K562 (cell line): Measurements from ENCODE around the gene HYOU1. TPM values are rescaled to one million over a fixed set of nuclear protein-coding genes. Genes with fewer than 3 reads are reported as not detected.
A peak's percentile ranks its signal among the peaks of the same experiment; 100 is the strongest.

ENCODE experiments used
- ATAC-seq: fragments of 200-7000 bp; cut with Tn5 transposase; 3 replicates; pipeline ENCODE4 v1.9.1; 2020; ENCODE audit warnings: moderate library complexity
- BruUV-seq: library from RNA; stranded (reverse); fragments of 400-500 nt; replicated peaks from 2 replicates; lab custom pipeline; 2021; lab: Mats Ljungman, UMichigan
- CTCF ChIA-PET: fragments of 300-600 bp; formaldehyde crosslinking; extraction: SDS; loops from one replicate; lab custom pipeline; 2021; ENCODE audit warnings: low intra/inter-chr PET ratio; lab: Yijun Ruan, JAX
- POLR2A ChIA-PET: fragments of 300-600, 350-650 bp; sonication (Branson Sonifier 250); formaldehyde crosslinking; extraction: SDS; loops from one replicate; lab custom pipeline; 2021; ENCODE audit warnings: antibody characterized with exemption, inconsistent platforms; lab: Yijun Ruan, JAX
- DNase-seq, 4 experiments: peaks; one replicate each; pipeline versions ENCODE4 v3.0.0 to v3.0.0-alpha.2; 2011 to 2018; ENCODE audit warnings: low spot score in 3 of 4, mixed read lengths in 3 of 4; ENCODE audit errors: extremely low read depth in 1 of 4
- FAIRE-seq: peaks from 2 replicates; lab custom pipeline; 2011; peaks lifted over from hg19 to GRCh38; lab: Jason Lieb, UNC
- H2AFZ ChIP-seq: 2 replicates; pipeline ENCODE4 v1.6.0; 2011; ENCODE audit warnings: low read depth, low read length, control low read depth, inconsistent platforms
- H3K27ac ChIP-seq: fragments of 200-600 bp; 3 replicates; pipeline ENCODE4 v1.8.0; 2011; ENCODE audit warnings: low read depth, mild to moderate bottlenecking, control low read depth, inconsistent platforms, low read length, moderate library complexity, mixed read lengths; ENCODE audit errors: extremely low read depth
- H3K27me3 ChIP-seq, 2 experiments: fragments of 300-600 bp in 1 of 2; 2 replicates in 1 of 2; 3 replicates in 1 of 2; pipeline versions ENCODE4 v1.6.0 to v1.8.0; 2011; ENCODE audit warnings: inconsistent platforms in 2 of 2, low read length in 2 of 2, mild to moderate bottlenecking in 1 of 2, mixed read lengths in 1 of 2, moderate library complexity in 1 of 2; ENCODE audit not compliant: control insufficient read depth in 2 of 2, insufficient read depth in 2 of 2
- H3K36me3 ChIP-seq: fragments of 300-600 bp; 3 replicates; pipeline ENCODE4 v1.8.0; 2011; ENCODE audit warnings: mild to moderate bottlenecking, low read length, inconsistent platforms; ENCODE audit not compliant: control insufficient read depth, insufficient read depth
- H3K4me1 ChIP-seq, 2 experiments: fragments of 200-600 bp in 1 of 2; replicated peaks in 1 of 2; 2 replicates in 1 of 2; 3 replicates in 1 of 2; pipeline versions ENCODE4 v1.5.1 to v1.8.0; 2011; ENCODE audit warnings: inconsistent platforms in 2 of 2, low read length in 2 of 2, mild to moderate bottlenecking in 1 of 2, mixed read lengths in 1 of 2, moderate library complexity in 1 of 2; ENCODE audit not compliant: control insufficient read depth in 2 of 2, insufficient read depth in 2 of 2
- H3K4me2 ChIP-seq: 2 replicates; pipeline ENCODE4 v1.6.1; 2011; ENCODE audit warnings: low read length, control low read depth, inconsistent platforms, mixed read lengths; ENCODE audit not compliant: insufficient read depth
- H3K4me3 ChIP-seq: fragments of 200-600 bp; sonication (generic), shearing (Covaris generic); 2 replicates; pipeline ENCODE4 v1.5.1; 2016; ENCODE audit warnings: control low read depth, inconsistent platforms
- H3K79me2 ChIP-seq: fragments of 200-600 bp; 3 replicates; pipeline ENCODE4 v1.8.0; 2011; ENCODE audit warnings: low read length, inconsistent platforms; ENCODE audit not compliant: control insufficient read depth, insufficient read depth
- H3K9ac ChIP-seq, 2 experiments: 2 replicates each; pipeline versions ENCODE4 v1.6.0 to v1.6.1; 2011; ENCODE audit warnings: low read depth in 2 of 2, low read length in 2 of 2, control low read depth in 1 of 2, inconsistent platforms in 1 of 2, mild to moderate bottlenecking in 1 of 2, mixed read lengths in 1 of 2; ENCODE audit not compliant: insufficient read depth in 1 of 2
- H3K9me1 ChIP-seq: one replicate; pipeline ENCODE4 v1.6.0; 2011; ENCODE audit warnings: inconsistent platforms, mild to moderate bottlenecking, low read length, moderate library complexity; ENCODE audit not compliant: control insufficient read depth, insufficient read depth
- H3K9me3 ChIP-seq: replicated peaks from 2 replicates; pipeline ENCODE4 v1.5.1; 2011; ENCODE audit warnings: low read depth, low read length, inconsistent platforms; ENCODE audit not compliant: control insufficient read depth, insufficient read depth
- H4K20me1 ChIP-seq: replicated peaks from 2 replicates; pipeline ENCODE4 v1.6.1; 2011; ENCODE audit warnings: low read length, inconsistent platforms, mixed read lengths; ENCODE audit not compliant: control insufficient read depth, insufficient read depth
- SMAD4 ChIP-seq: fragments of 250-450 bp; sonication (Bioruptor Pico); conservative IDR thresholded peaks from 2 replicates; pipeline ENCODE4 v1.8.0; 2021; ENCODE audit warnings: inconsistent platforms, mild to moderate bottlenecking, moderate library complexity
- ZNF280A ChIP-seq: fragments of 450-650 bp; IDR thresholded peaks from 2 replicates; pipeline ENCODE4 v1.6.1; 2018; ENCODE audit warnings: mild to moderate bottlenecking, low read depth; ENCODE audit not compliant: partially characterized antibody
- ZNF717 ChIP-seq: fragments of 250-450 bp; sonication (Bioruptor Pico); IDR thresholded peaks from 2 replicates; pipeline ENCODE4 v1.5.0; 2021
- WGBS: fragments of 100-300 bp; shearing (Covaris generic); methylation state at CpG from one replicate; pipeline ENCODE4 v1.1.6; 2016; ENCODE audit warnings: low coverage, mixed read lengths; ENCODE audit not compliant: insufficient coverage; ENCODE audit errors: missing lambda C conversion rate; 5-methylcytosine and 5-hydroxymethylcytosine counted together
- in situ Hi-C: fragments of 300-500 bp; cut with MboI; formaldehyde crosslinking; loops from 4 replicates; pipeline ENCODE4 v1.15.0; 2018; ENCODE audit warnings: inconsistent platforms, mixed read lengths
- intact Hi-C: fragments of 100-400 bp; cut with micrococcal nuclease; formaldehyde crosslinking; loops from 2 replicates; pipeline ENCODE4 v1.14.2; 2022
- polyA plus RNA-seq, 8 experiments: library from polyadenylated mRNA; depleted of rRNA in 4 of 8; stranded (reverse) in 5 of 8; unstranded in 3 of 8; fragments of >200 nt; fragmentation: Nextera tagmentation in 2 of 8; fragmentation: Illumina TruSeq in 1 of 8; extraction: Ambion mirVana in 2 of 8; extraction: Trizol in 1 of 8; gene quantifications; 2 replicates each; pipeline versions ENCODE4 v1.2.1 to v1.2.3, GENCODE V29; 2011 to 2014; ENCODE audit warnings: inconsistent platforms in 1 of 8, missing spikeins in 1 of 8
- total RNA-seq, 7 experiments: library from RNA; depleted of rRNA in 6 of 7; stranded (reverse); fragments of >200 nt in 6 of 7; fragmentation: Illumina TruSeq in 2 of 7; extraction: Trizol in 2 of 7; gene quantifications; 2 replicates each; pipeline versions ENCODE4 v1.2.1 to v1.2.3, GENCODE V29; 2011 to 2021; ENCODE audit warnings: low replicate concordance in 1 of 7
- TF ChIP-seq, protein P1 (sequence below): fragments of 450-650 bp; IDR thresholded peaks from 2 replicates; pipeline ENCODE4 v1.6.1; 2018; ENCODE audit not compliant: partially characterized antibody

Gene HYOU1
- total and polyA plus RNA-seq, 9 of the 15 experiments (the other 6 are each of a cell fraction or from before 2014, with no cell fraction given), result 19.5 to 197 (median 128) TPM

GRCh38 chr11:119081682-119082260 is 24.8 kb upstream of the HYOU1 start:
- FAIRE-seq, result no peak
- Histone ChIP-seq H3K9ac (0 out of 4 replicates have a peak overlapping the region, but pooled peaks of 1 of the 2 experiments have one; percentile 36), H3K27ac (no peak overlapping the region; the same call in 2 of the 3 replicates), H3K36me3 (peaks cover 59% of the 10 kb centered on the region; the same call in 2 of the 3 replicates), H3K79me2 (peaks cover 17% of the 10 kb centered on the region), H3K27me3 (no peaks in the 10 kb centered on the region), H4K20me1 (no peaks in the 10 kb centered on the region), H3K9me3 (no peaks in the 10 kb centered on the region), H3K4me2 (no peak overlapping the region), H2AFZ (no peak overlapping the region), H3K4me3 (no peak overlapping the region), H3K9me1 (no peaks in the 10 kb centered on the region), H3K4me1 (peaks cover 11 to 18% of the 10 kb centered on the region in 2 experiments; a peak in 3 of 5 replicates)
- CTCF ChIA-PET, result no interaction called here
- no peak for TF ChIP-seq SMAD4 (CRISPR knock-in tag)
- no peak for TF ChIP-seq ZNF280A
- TF ChIP-seq, protein P1, sequence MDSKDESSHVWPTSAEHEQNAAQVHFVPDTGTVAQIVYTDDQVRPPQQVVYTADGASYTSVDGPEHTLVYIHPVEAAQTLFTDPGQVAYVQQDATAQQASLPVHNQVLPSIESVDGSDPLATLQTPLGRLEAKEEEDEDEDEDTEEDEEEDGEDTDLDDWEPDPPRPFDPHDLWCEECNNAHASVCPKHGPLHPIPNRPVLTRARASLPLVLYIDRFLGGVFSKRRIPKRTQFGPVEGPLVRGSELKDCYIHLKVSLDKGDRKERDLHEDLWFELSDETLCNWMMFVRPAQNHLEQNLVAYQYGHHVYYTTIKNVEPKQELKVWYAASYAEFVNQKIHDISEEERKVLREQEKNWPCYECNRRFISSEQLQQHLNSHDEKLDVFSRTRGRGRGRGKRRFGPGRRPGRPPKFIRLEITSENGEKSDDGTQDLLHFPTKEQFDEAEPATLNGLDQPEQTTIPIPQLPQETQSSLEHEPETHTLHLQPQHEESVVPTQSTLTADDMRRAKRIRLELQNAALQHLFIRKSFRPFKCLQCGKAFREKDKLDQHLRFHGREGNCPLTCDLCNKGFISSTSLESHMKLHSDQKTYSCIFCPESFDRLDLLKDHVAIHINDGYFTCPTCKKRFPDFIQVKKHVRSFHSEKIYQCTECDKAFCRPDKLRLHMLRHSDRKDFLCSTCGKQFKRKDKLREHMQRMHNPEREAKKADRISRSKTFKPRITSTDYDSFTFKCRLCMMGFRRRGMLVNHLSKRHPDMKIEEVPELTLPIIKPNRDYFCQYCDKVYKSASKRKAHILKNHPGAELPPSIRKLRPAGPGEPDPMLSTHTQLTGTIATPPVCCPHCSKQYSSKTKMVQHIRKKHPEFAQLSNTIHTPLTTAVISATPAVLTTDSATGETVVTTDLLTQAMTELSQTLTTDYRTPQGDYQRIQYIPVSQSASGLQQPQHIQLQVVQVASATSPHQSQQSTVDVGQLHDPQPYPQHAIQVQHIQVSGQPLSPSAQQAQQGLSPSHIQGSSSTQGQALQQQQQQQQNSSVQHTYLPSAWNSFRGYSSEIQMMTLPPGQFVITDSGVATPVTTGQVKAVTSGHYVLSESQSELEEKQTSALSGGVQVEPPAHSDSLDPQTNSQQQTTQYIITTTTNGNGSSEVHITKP, result peak; percentile 16
- TF ChIP-seq ZNF717 (CRISPR knock-in tag), result no peak
- WGBS, result 65% methylated on average over 7 of the region's 7 CpGs
- intact Hi-C loops (no loop called here), in situ Hi-C loops (no loop called here)
- ATAC-seq, result no peak
- BruUV-seq, result no TSS peak
- POLR2A ChIA-PET, result interaction anchor here (0.6 to 2.5 kb wide), 8 partner anchors 7 to 75 kb away, joined by 3 to 17 read pairs (median 3); no protein-coding TSS in a partner anchor
- DNase-seq, result no peak
